ENCODE results near the gene KDM2A.

Gene KDM2A

GRCh38 chr11:67302571-67303131, 183.6 kb downstream of the KDM2A start:
- no peak for DNase-seq (ENCODE audit: low spot score)

GRCh38 chr11:67303132-67303834, 184.2 kb downstream of the KDM2A start, which contains the start of gene SSH3:
Gene SSH3, plus strand, starts transcription at chr11:67303530. Its CDS starts 96 bp downstream, at chr11:67303626.
- DNase-seq (ENCODE audit: low spot score): peak; percentile 44

- no peak for DNase-seq (ENCODE audit: low spot score)
Measured at GRCh38 chr11:67303835-67304411, 184.9 kb downstream of the KDM2A start.

GRCh38 chr11:67304511-67305113, 185.5 kb downstream of the KDM2A start:
- DNase-seq (ENCODE audit: low spot score): no peak

- no peak for DNase-seq (ENCODE audit: low spot score)
Measured at GRCh38 chr11:67306769-67307544, 187.9 kb downstream of the KDM2A start.

- DNase-seq (ENCODE audit: low spot score): no peak
Measured at GRCh38 chr11:67307545-67308001, 188.5 kb downstream of the KDM2A start.

Data from kidney capillary endothelial cell (primary cell).